Inflammatory macrophage (primary cell): Measurements from ENCODE around the gene LRP5.
"Not testable (repeated sequence)": the region's sequence is repeated elsewhere in the genome, so short reads cannot be mapped to it uniquely, and the experiment has no call there.

Source experiments
- DNase-seq, 2 donors: peaks; one replicate each; pipeline ENCODE4 v3.0.0-alpha.2; 2020 to 2022

Gene LRP5

GRCh38 chr11:68282141-68282860 lies 30.1 kb upstream of the LRP5 start:
- DNase-seq: peak; percentile 26 to 41

- no peak for DNase-seq
Observed at GRCh38 chr11:68282861-68283230, 29.5 kb upstream of the LRP5 start.

- not testable (repeated sequence) for DNase-seq
Observed at GRCh38 chr11:68284588-68284987, 27.8 kb upstream of the LRP5 start.

- DNase-seq: no peak
Observed at GRCh38 chr11:68287419-68287818, 25.0 kb upstream of the LRP5 start.

- no peak for DNase-seq
Observed at GRCh38 chr11:68289456-68289855, 22.9 kb upstream of the LRP5 start.

GRCh38 chr11:68293708-68294107 lies 18.7 kb upstream of the LRP5 start:
- DNase-seq: no peak

- DNase-seq: no peak
Observed at GRCh38 chr11:68295271-68295670, 17.1 kb upstream of the LRP5 start.

GRCh38 chr11:68295940-68296339 lies 16.5 kb upstream of the LRP5 start:
- no peak for DNase-seq

GRCh38 chr11:68296344-68297051 lies 15.9 kb upstream of the LRP5 start:
- DNase-seq: no peak

- no peak for DNase-seq
Observed at GRCh38 chr11:68297052-68297378, 15.4 kb upstream of the LRP5 start.

- DNase-seq: no peak
Observed at GRCh38 chr11:68297494-68297811, 14.9 kb upstream of the LRP5 start.

- peak; percentile 82 to 84 for DNase-seq
Observed at GRCh38 chr11:68297812-68298658, 14.4 kb upstream of the LRP5 start.

- DNase-seq: no peak
Observed at GRCh38 chr11:68298659-68299516, 13.5 kb upstream of the LRP5 start.

GRCh38 chr11:68299517-68299879 lies 12.9 kb upstream of the LRP5 start:
- not testable (repeated sequence) for DNase-seq

GRCh38 chr11:68300076-68300830 lies 12.1 kb upstream of the LRP5 start:
- no peak for DNase-seq

- DNase-seq: no peak
Observed at GRCh38 chr11:68302256-68302655, 10.1 kb upstream of the LRP5 start.

- DNase-seq: peak; percentile 4 to 36
Observed at GRCh38 chr11:68302670-68303069, 9.7 kb upstream of the LRP5 start.

GRCh38 chr11:68303083-68303482 lies 9.3 kb upstream of the LRP5 start:
- peak; percentile 78 to 80 for DNase-seq

GRCh38 chr11:68303982-68304780 lies 8.2 kb upstream of the LRP5 start:
- no peak for DNase-seq

GRCh38 chr11:68306636-68307035 lies 5.8 kb upstream of the LRP5 start:
- DNase-seq: no peak

- no peak for DNase-seq
Observed at GRCh38 chr11:68308068-68308467, 4.3 kb upstream of the LRP5 start.
